ENCODE data around the gene CPA3.

DNA sequence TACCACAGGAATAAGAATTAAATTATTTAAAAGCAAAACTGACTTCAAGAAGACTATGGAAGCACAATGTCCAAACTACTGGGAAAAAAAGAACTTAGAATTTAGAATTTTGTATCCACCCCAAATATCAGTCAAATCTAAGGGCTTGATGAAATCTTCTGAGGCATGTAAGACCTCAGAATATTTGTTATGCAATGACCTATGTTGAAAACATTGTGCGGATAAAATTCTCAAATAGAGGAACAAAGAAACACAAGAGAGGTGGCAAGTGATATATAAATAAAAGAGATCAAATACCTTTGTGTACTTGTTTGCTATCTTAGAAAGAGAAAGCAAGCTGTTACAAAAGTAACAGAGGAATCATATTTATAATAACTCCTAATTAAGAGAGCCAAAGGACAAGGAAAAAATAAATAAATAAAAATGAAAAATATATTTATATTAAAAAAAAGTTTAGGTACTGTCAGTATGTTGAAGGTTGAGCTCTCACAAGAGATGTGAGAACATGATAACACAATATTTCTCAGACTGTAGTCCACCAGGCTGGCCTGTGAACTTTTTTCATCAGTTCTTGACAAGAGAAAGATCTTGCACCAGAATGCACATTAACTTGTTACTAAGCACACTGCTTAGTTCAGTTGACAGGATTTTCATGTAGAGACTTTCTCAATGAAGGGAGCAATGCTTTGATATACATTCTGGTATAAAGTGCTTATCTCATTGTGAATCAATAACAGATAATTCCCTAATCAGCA lies 50.0 kb downstream of the CPA3 start:
- TF ChIP-seq, protein P1, sequence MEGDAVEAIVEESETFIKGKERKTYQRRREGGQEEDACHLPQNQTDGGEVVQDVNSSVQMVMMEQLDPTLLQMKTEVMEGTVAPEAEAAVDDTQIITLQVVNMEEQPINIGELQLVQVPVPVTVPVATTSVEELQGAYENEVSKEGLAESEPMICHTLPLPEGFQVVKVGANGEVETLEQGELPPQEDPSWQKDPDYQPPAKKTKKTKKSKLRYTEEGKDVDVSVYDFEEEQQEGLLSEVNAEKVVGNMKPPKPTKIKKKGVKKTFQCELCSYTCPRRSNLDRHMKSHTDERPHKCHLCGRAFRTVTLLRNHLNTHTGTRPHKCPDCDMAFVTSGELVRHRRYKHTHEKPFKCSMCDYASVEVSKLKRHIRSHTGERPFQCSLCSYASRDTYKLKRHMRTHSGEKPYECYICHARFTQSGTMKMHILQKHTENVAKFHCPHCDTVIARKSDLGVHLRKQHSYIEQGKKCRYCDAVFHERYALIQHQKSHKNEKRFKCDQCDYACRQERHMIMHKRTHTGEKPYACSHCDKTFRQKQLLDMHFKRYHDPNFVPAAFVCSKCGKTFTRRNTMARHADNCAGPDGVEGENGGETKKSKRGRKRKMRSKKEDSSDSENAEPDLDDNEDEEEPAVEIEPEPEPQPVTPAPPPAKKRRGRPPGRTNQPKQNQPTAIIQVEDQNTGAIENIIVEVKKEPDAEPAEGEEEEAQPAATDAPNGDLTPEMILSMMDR (conservative IDR thresholded peaks at IDR 0.05 in 1 of 2, IDR thresholded peaks at IDR 0.05 in 1 of 2; ENCODE audit: low read depth in 1 of 2, low read length in 2 of 2): no peak
- no peak for TF ChIP-seq EZH2 (IDR thresholded peaks at IDR 0.05; ENCODE audit: low read length, missing control alignments)
